ENCODE measurements around the gene WIZ. TPM values are rescaled to one million over a fixed set of nuclear protein-coding genes. Genes with fewer than 3 reads are reported as not detected.

The WIZ gene
- total and polyA plus RNA-seq, 10 of the 15 experiments (the other 5 are each of a cell fraction or from before 2014, with no cell fraction given), result 0.10 to 26.7 (median 2.7) TPM

DNA sequence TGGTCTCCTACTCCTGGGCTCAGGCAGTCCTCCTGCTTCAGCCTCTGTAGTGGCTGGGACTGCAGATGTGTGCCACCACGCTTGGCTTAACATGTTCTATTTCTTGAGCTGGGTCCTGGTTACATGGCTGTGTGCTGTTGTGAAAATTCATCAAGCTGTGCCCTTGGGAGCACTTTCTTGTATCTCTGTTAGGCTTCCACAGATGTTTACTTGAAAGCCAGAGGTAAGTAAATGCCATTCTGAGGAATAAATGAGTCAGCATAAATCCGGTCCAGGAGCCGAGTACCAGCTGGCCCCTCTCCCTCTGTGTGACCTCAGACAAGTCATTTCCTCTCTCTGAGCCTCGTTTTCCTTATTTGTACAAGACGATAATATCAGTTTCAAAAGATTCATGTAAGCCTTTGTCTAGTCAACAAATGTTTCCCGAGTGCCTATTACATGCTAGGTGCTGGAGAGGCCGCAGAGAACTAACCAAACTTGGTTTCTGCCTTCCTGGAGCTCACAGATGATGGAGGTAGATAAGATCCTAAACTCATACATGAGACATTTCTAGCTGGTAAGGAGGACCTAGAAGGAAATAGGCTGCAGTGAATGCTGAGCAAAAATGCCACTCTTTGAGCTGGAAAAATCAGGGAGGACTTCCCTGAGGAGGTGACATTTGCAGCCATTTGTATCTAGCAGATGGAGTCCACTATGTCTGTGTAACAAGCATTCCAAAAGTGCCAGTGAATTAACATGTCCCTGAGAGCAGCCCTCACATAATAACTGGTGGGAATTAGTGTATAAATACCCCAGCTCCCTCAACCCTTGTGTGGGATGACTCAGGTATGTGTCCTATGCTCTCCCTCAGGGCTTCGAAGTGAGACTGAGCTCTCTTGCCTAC, 17.3 kb upstream of the WIZ start (continued):
- TF ChIP-seq ZBTB4 (CRISPR knock-in tag; IDR thresholded peaks at IDR 0.05) (no peak), SRF (IDR thresholded peaks at IDR 0.05; ENCODE audit: low read depth in 2 of 2, low read length in 2 of 2) (0 out of 4 replicates have a peak, but pooled peaks of 1 of the 2 experiments have one; percentile 59)

DNA sequence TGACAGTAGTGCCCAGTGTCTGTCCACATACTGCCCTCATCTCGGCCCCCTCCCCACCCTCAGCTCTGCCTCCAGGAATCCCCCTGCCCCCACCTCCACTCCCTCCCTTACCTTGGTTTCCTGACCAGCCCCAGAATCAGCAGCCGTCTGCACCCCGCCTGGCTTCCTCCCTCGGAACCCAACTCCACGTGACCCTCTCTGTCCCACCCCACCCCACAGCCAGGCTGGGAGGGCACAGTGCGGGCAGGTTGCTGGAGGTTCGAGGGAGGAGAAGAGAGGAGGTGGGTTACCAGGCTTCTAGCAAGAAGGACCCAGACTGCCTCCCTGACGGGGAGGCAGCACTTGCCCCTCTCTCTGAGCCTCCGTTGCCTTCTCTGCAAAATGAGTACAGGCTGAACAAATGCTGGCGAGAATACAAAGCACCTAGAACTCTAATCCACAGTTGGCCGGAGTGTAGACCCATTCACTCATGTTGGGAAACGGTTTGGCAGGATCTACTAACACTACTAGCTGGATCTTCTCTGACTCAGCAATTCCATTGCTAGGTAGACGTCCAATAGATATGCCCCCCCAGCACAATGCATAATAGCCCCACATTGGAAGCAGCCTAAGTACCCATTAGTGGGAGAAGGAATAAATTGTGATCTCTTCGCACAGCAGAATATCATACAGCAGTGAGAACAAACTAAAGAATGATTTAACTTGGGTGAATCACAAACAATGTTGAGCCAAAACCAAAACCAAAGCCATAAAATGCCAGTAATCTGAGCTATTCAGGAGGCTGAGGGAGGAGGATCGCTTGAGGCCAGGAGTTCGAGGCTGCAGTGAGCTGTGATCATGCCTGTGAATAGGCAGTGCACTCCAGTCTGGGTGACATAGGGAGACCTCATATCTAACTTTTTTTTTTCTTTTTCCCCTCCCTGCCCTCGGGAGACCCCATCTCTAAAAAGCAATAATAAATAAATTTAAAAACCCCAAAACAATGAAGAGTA, 14.9 kb upstream of the WIZ start, which contains the start of gene RASAL3:
Gene RASAL3 (minus strand): TSS at position 151 of the 992 bp plus-strand sequence. CDS start 186 bp downstream, outside the sequence.
- ChIA-PET CTCF (interaction anchor here (0.6 to 1.5 kb wide), 3 partner anchors 52 to 1047 kb away, joined by 3 to 6 read pairs (median 4); no protein-coding TSS in a partner anchor), RAD21 (ENCODE audit: unreplicated experiment) (interaction anchor here (0.6 to 2.3 kb wide), 3 partner anchors 32 to 288 kb away, joined by 3 to 10 read pairs (median 5); partner anchors contain the start of gene AKAP8L)
- FAIRE-seq, result no peak
- TF ChIP-seq BHLHE40 (IDR thresholded peaks at IDR 0.05; ENCODE audit: borderline replicate concordance in 1 of 2, low read depth in 2 of 2, low read length in 1 of 2) (peak; percentile 64 to 70; a peak in 2 of 4 replicates), ELK1 (IDR thresholded peaks at IDR 0.05; ENCODE audit: low read depth, low read length) (peak; percentile 58; the same call in 1 of the 2 replicates), MXI1 (IDR thresholded peaks at IDR 0.05; ENCODE audit: low read depth, low read length) (peak; percentile 53; the same call in 1 of the 2 replicates), POLR2A (IDR thresholded peaks at IDR 0.05; ENCODE audit: low read depth, low read length) (peak; percentile 53; the same call in 1 of the 2 replicates), ZBTB40 (IDR thresholded peaks at IDR 0.05; ENCODE audit: borderline replicate concordance) (no peak)

More for the DNA sequence above, 14.9 kb upstream of the WIZ start, which contains the start of gene RASAL3:
- intact Hi-C loops (cut with micrococcal nuclease; ENCODE audit: unreplicated experiment) (loop anchor here (5.0 to 10.0 kb wide), 3 partner anchors 50 to 93 kb away; partner anchors contain the start of genes AKAP8 and AKAP8L), in situ Hi-C loops (cut with MboI) (no loop called here)
- H3K4me2 ChIP-seq (ENCODE audit: control insufficient read depth, insufficient read depth), result peak within 1 kb of the TSS; percentile 92
- POLR2A ChIA-PET, result interaction anchor here (0.6 to 1.8 kb wide), 5 partner anchors 15 to 90 kb away, joined by 3 to 10 read pairs (median 3); partner anchors contain the start of genes AKAP8L and WIZ
- peaks cover 22% of the 10 kb centered on the region for H3K4me1 ChIP-seq (ENCODE audit: control insufficient read depth, insufficient read depth, low read length)
- H3K36me3 ChIP-seq (ENCODE audit: control insufficient read depth in 2 of 2, insufficient read depth in 2 of 2, low read length in 1 of 2), result peaks cover 7 to 12% of the 10 kb centered on the region in 2 experiments
- H3K4me3 ChIP-seq, result peak within 1 kb of the TSS; percentile 93
- DNase-seq (ENCODE audit: low read depth, low spot score) (peak; percentile 51), ATAC-seq (peak; percentile 82)
- peaks cover 20% of the 10 kb centered on the region for H3K79me2 ChIP-seq (ENCODE audit: control insufficient read depth, insufficient read depth, low read length)
- H3K27me3 ChIP-seq (replicated peaks in 1 of 2; ENCODE audit: control insufficient read depth in 2 of 2, insufficient read depth in 2 of 2, low read length in 1 of 2), result no peaks in the 10 kb centered on the region
- H3K9ac ChIP-seq (ENCODE audit: control insufficient read depth, insufficient read depth, low read length), result peak within 1 kb of the TSS; percentile 69
- WGBS (ENCODE audit: insufficient coverage, insufficient replicate concordance, low lambda C conversion rate, missing lambda C conversion rate), result 20% methylated on average over 17 of the region's 17 CpGs
- SMC1A ChIA-PET (ENCODE audit: uncharacterized antibody, unreplicated experiment), result interaction anchor here (1.3 to 6.0 kb wide), 2 partner anchors 15 to 46 kb away, joined by 4 to 26 read pairs; partner anchors contain the start of genes AKAP8L and PGLYRP2
- H2AFZ ChIP-seq (ENCODE audit: control insufficient read depth, low read depth, low read length), result peak within 1 kb of the TSS; percentile 79
- no peaks in the 10 kb centered on the region; the same call in 1 of the 2 replicates for H4K20me1 ChIP-seq (ENCODE audit: control insufficient read depth, insufficient read depth)
- no peaks in the 10 kb centered on the region for H3K9me3 ChIP-seq (replicated peaks; ENCODE audit: control insufficient read depth, insufficient read depth, low read length)
- peak within 1 kb of the TSS; percentile 80 for H3K27ac ChIP-seq (ENCODE audit: control insufficient read depth, insufficient read depth)
- BruUV-seq (replicated peaks), result TSS peak; percentile 94
